Middle frontal gyrus (tissue), 1 donor: ENCODE data around the gene SF3B6.
A peak's percentile ranks its signal among the peaks of the same experiment; 100 is the strongest.
"Not testable (repeated sequence)": the region's sequence is repeated elsewhere in the genome, so short reads cannot be mapped to it uniquely, and the experiment has no call there.

Experiments
- DNase-seq: peaks from one replicate; pipeline ENCODE4 v3.0.0-alpha.2; 2015; ENCODE audit warnings: low spot score; ENCODE audit errors: extremely low spot score

SF3B6 gene, protein sequence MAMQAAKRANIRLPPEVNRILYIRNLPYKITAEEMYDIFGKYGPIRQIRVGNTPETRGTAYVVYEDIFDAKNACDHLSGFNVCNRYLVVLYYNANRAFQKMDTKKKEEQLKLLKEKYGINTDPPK

DNA sequence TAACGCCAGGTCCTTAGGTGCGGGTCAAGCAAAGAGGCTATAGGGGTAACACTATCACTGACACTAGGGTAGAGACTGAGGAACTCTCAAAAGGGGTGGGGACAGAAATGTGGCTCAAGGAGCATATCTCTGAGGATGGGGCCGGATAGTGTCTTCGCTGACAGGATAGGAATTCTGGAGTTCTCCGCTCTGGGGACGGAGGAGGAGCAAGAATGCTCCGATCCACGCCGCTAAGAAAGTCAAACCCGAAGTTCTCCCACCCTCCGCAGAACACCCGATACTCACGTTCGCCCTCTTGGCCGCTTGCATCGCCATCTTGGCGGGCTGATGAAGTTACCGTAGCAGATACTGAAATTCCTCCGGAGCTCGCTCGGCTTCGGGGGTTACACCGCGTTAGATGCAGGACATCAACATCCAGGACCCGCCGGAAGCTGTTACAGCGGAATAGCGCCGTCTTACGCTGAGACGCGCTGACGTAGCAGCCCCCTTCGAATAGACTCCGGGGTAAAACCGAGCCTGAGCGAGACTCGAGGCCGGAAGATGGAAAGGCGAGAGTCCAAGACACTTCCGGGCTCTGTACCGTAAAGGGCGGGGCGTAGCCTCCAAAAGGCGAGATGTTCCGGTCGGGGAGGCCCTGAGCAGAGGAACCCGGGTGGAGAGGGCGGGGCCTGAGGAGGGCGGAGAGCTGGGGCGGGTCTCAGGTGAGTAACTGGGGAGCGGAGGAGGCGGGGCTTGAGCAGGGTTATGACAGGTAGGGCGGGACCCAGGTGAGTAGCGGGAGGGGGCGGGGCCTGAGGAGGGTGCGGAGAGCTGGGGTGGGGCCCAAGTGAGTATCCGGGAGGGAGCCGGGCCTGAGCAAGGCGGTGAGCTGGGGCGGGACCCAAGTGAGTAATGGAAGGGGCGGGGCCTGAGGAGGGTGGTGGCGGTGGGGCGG lies at the start of gene SF3B6:
SF3B6 (minus strand) TSS at position 412 of the 934 bp plus-strand sequence; CDS start at position 315, 97 bp downstream.
- DNase-seq, result peak; percentile 98

DNA sequence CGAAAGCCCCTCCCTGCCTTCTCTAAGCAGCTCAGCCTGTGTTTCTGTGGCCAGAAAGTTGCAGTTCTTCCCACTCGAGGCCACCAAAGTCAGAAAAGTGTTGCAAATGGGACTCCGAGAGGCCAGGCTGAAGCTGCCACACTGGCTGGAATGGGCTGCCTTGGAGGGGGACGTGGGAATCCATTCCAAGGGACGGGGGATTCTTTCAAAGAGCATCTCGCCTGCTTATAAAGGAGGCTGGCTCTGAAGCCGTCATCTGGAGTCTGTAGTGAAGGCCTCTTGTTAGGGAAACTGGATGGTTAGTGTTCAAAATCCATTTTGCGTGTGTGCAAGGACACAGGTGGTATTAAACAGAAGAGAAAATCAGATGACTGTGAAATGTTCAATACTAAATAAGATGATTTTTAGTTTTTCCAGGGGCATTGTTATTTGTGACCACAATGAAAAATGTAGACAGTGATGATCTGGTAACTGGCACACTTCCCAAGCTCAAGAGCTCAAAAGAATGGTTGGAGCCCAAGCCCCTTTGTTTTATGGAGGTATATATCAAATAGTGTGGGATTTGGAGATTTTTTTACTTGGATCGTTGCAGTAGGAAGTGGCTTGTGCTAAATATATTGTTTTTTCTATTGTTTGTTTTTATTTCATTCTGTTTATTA lies 47.9 kb upstream of the SF3B6 start:
- no peak for DNase-seq

DNA sequence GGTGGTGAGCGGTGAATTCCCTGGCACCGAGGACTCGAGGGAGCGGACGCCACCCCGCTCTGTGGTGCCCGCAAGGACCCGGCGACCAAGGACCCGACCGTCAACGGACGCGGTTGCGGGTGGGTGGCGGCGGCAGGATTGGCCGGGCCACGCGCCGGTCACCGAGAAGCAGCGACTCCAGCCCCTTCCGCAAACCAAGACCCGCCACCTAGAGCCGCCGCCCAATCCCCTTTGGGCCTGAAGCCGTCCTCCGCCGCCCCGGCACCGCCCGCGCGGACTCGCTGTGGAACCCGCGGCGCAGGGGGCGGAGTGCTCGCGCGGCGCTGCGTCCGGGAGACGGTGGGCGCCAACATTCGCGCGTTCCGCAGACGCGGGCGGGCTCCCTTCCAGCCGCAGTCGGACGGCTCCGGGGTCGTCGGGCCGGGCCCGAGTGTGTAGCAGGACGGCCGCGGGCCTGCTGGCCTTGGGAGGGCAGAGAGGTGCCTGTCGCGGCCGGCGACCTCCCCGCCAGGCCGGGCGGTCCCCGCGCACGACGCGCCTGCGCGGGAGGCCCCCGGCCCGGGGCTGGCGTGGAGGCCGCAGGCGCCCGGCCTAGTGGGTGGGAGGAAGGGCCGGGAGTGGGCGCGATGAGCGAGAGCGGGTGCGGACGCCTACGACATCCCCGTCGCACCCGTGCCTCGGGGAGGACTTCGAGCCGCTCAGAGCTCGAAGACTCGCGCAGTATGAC lies 47.2 kb upstream of the SF3B6 start, which contains the start of the genes FAM228B and PFN4:
FAM228B (plus strand) TSS at position 275 of the 727 bp plus-strand sequence. CDS start 893 bp downstream, outside the sequence.
PFN4 (minus strand) TSS at position 140 of the 727 bp plus-strand sequence. CDS start 799 bp downstream, outside the sequence.
- peak; percentile 81 for DNase-seq

DNA sequence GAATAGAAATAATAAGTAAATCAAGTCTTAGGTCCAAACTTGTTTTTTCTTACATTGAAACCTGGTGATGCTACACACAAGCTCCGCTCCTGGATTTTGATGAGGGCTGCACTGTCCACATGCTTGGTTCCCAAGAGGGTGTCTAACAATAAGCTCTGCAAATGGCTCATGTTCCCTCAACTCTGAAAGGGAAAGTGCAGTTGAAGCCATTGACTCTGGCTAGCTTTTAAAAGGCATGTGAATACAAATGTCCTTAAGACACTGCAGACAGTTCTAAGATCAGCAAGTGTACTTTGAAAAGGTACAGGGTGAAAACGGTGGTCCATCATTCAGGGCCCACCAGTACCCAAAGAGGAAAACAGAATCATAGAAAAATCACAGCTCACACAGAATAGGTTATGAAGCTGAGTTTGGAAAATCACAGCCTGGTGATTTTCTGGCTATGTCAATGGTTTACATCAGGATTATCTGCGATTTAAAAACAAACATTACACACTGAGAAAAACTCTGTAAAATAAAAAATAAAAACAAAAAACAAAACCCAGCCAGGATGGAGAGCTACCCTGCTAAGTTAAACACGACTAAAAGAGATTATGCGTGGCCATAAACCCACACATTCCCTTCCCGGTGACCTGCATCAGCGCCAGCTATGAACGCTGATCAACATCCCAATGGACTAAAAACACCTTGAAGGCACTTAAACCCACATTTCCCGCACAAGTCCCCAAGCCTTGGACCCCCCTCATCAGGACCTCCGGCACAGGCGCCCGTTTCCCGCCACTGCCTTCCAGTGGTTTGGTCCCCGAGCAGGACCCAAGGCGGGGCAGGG lies 46.5 kb upstream of the SF3B6 start:
- DNase-seq, result no peak

DNA sequence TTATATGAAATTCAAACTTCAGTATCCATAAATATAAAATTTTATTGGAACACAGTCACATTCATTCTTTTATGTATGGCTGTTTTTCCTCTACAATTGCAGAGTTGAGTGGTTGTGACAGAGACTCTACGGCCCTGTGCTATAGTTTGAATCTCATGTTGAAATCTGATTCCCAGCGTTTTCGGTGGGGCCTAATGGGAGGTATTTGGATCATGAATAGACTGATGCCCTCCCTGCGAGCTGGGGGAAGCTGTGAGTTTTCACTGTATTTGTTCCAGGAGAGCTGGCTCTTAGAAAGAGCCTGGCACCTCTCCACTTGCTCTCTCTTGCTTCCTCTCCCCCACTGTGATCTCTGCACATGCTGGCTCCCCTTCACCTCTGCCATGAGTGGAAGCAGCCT lies 45.3 kb upstream of the SF3B6 start:
- DNase-seq, result no peak

DNA sequence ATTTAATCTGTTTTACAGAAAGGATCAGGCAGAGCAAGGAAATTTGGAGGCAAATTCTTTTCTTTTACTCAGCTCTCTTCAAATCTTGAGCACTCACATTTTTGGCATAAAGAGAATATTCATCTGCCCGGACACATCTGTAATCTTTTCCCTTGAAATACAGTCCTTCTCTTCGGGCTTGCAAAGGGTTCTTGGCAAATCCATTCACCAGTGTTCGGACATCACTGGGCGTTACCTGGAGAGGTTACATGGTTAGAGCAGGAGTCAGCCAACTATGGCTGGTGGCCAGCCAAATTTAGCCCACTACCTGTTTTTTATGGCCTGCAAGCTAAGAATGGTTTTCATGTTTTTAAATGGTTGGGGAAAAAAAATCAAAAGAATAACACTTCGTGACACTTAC lies 44.9 kb upstream of the SF3B6 start:
- DNase-seq, result no peak

DNA sequence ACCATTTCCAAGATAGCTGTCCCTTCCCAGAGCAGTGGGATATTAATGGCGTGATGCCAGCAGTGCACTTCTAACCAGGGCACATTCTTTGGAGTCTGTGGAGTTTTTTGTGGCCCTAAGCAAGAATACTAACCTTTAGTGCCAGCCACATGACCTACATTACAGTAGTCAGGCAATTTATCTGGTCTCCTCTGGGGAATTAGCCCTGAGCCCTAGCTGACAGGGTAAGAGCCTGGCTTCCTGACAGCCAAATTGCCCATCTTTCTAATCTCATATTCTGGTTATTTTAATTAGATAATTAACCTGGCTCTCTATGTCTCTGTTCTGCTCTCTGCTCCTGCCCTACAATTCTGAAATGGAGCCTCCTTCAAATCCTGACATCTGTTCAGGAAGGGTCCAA lies 41.8 kb upstream of the SF3B6 start:
- DNase-seq, result no peak

DNA sequence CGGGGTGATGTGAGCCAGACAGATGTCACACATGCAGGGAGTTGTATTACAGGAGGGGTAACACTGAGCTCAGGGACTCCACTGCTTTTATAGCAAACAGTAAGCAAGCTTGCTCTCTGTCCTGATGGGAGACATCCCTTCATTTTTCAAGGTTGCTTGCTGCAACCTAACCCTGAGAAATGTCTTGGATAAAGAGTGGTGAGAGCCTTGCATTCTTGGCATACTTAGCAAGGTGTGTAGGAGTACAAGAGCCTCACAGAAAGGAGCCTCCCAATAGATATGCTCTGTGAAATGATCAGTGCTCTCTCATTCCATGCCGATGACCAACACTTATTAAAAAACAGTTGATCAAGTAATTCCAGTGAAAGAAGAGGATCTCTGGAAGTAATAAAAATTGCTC lies 38.9 kb upstream of the SF3B6 start:
- no peak for DNase-seq

DNA sequence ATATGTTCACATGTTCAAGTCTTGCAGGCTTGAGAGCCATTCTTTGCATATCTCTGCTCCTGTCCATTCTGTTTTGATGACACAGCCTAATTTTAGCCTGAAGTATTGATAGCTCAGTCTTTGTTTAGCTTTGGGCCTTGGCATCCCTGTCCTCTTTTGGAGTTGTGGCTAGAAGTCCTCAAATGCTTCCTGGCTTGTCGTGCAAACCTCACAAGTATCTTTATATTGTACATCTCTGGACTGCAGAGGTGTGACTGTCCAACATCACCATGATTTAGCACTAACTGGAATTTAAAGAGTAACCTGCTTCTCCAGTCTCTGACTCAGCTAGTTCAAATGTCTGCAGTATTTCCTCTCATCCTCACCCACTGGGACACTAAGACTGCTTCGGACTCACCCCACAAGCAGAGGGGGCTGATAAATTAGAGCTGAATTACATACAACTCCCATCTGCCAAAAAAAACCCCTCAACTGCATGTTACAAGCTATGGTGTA lies 35.3 kb upstream of the SF3B6 start:
- no peak for DNase-seq

DNA sequence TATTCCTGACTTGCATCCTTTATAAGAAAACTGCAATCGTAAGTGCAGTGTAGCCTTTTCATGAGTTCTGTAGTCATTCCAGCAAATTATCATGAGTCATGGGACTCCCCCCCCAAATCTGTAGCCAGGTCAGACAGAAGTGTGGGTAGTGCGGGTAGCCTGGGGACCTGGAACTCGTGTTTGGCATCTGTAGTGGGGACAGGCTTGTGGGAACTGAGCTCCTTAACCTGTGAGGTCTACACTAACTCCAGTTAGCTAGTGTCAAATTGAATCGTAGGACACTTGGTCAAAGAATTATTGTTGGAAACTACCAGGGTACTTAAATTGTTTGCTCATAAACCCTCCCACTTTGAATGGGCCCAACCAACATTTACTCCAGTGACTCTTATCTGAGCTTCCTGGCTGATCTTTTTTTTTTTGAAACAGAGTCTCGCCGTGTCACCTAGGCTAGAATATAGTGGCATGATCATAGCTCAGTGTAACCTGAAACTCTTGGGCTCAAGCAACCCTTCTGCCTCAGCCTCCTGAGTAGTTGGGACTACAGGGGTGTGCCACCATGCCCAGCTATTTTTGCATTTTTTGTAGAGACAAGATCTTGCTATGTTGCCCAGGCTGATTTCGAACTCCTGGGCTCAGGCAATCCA lies 34.7 kb upstream of the SF3B6 start:
- no peak for DNase-seq

DNA sequence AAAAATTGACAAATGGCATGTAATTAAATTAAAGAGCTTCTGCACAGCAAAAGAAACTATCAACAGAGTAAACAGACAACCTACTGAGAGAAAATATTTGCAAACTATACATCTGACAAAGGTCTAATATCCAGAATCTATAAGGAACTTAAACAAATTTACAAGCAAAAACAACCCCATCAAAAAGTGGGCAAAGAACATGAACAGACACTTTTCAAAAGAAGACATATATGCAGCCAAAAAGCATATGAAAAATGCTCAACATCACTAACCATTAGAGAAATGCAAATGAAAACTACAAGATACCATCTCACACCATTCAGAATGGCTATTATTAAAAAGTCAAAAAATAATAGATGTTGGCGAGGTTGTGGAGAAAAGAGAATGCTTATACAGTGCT lies 33.3 kb upstream of the SF3B6 start:
- not testable (repeated sequence) for DNase-seq

DNA sequence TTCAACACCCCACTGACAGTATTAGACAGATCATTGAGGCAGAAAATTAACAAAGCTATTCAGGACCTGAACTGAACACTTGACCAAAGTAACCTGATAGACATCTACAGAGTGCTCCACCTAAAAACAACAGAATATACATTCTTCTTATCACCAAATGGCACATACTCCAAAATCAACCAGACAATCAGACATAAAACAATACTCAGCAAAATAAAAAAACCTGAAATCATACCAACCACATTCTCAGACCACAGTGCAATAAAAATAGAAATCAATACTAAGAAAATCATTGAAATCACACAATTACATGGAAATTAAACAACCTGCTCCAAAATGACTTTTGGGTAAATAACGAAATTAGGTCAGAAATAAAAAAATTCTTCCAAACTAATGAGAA lies 31.2 kb upstream of the SF3B6 start:
- no peak for DNase-seq

DNA sequence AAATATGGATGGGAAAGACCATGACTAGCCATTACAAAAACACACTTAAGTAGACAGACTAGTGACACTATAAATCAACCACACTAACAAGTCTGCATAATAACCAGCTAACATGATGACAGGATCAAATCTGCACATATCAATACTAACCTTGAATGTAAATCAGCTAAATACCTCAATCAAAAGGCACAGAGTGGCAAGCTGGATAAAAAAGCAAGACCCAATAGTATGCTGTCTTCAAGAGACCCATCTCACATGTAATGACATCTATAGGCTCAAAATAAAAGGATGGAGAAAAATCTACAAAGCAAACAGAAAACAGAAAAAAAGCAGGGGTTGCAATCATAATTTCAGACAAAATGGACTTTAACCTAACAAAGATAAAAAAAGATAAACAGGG lies 30.7 kb upstream of the SF3B6 start:
- DNase-seq, result no peak

DNA sequence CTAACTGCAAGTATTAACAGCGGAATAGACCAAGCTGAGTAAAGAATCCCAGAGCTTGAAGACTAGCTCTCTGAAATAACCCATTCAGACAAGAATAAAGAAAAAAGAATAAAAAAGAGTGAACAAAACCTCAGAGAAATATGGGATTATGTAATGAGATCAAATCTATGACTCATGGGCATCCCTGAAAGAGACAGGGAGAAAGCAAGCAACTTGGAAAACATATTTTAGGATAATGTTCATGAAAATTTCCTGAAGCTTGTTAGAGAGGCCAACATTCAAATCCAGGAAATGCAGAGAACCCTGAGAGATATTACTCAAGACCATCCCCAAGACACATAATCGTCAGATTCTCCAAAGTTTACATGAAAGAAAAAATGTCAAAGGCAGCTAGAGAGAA lies 29.7 kb upstream of the SF3B6 start:
- DNase-seq, result no peak

DNA sequence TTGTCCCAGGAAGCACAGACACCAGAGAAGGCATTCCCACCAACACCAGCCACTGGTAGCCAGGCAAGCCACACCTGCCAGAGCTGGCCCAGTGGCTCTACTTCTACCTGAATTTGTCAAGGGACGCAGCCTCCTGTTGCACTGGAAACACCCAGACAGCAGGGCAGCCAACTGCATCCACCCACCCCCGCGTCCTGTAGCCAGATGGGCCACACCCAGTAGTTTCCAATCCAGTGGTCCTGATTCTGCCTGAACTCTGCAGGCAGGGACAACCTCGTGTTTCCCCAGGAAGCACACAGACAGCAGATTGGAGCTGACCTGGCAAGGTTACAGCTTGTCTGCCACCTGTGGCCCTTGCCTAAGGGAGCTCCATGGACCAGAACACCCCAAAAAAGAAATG lies 28.8 kb upstream of the SF3B6 start:
- no peak for DNase-seq

DNA sequence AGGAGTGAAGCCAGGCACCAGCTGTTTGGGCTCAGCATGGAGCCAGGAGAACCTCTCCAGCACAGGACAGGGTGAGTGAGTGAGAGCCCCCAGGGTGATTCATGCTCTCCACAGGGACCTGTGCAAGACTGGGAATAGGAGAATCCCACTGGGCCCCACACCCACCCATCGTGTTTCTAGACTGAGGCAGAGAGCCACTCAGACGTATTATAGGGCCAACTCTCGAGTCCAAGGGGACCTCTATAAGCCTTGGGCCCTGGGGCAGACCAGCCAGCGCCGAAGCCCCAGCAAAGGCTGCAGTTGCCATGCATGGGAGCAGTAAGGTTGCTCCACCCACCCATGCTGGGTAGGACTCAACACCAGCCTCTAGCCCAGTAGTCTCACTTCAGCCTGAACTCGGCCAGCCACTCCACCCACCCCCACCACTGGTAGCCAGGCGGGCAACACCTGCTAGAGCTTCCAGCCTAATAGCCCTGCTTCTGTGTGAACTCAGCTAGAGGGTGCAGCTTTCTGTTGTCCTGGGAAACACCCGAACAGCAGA lies 28.1 kb upstream of the SF3B6 start:
- no peak for DNase-seq

DNA sequence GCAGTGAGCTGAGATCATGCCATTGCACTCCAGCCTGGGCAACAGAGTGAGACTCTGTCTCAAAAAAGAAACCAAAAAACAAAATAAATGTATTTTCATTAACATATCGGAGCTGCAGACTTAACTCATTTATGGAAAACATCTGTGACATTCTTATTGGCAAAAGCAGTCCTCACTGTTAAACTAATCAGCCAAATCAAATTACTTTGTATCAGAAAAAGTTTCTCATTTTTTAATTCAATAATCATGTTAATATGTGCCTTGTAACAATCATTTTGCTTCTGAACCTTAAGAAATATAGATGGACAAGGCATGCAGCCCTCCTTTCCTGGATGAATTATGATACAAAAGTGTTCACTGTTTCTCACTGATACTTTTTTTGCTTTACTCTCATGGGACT lies 26.6 kb upstream of the SF3B6 start:
- no peak for DNase-seq

DNA sequence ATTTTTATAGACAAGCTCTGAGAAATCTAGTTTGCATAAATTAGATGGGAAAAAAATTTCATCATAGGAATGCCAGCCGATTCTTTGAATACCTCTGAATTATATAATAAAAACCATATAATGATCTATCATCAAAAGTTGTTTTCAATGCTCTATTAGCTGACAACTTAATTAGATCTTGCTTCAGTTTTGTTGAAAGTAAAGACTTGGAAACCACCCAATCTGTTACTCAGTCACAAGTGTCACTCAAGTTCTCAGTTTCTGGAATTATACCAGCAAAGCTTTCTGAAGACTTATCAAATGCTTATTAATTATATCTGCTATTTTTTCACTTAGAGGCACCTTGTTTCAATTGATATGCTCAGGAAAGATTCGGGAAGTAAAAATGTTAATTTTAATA lies 25.9 kb upstream of the SF3B6 start:
- DNase-seq, result no peak

DNA sequence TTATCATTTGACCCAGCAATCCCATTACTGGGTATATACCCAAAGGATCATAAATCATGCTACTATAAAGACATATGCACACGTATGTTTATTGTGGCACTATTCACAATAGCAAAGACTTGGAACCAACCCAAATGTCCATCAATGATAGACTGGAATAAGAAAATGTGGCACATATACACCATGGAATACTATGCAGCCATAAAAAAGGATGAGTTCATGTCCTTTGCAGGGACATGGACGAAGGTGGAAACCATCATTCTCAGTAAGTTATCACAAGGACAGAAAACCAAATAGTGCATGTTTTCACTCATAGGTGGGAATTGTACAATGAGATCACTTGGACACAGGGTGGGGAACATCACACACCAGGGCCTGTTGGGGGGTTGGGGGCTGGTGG lies 24.6 kb upstream of the SF3B6 start:
- not testable (repeated sequence) for DNase-seq
